GM19023 (cell line): ENCODE measurements around the gene LYZL1.
"Not testable (repeated sequence)": the region's sequence is repeated elsewhere in the genome, so short reads cannot be mapped to it uniquely, and the experiment has no call there.

Source experiments
- ATAC-seq: cut with Tn5 transposase; IDR thresholded peaks from one replicate; pipeline ENCODE4 v1.9.1; 2021; ENCODE audit warnings: mild to moderate bottlenecking, moderate library complexity; ENCODE audit not compliant: unreplicated experiment

The LYZL1 gene

GRCh38 chr10:29259498-29259897 is 29.4 kb upstream of the LYZL1 start:
- no peak for ATAC-seq

GRCh38 chr10:29263506-29263905 is 25.4 kb upstream of the LYZL1 start:
- no peak for ATAC-seq

- no peak for ATAC-seq
Observed at GRCh38 chr10:29265210-29265768, 23.6 kb upstream of the LYZL1 start.

GRCh38 chr10:29266641-29267040 is 22.2 kb upstream of the LYZL1 start:
- ATAC-seq, result no peak

- no peak for ATAC-seq
Observed at GRCh38 chr10:29268011-29268410, 20.9 kb upstream of the LYZL1 start.

- no peak for ATAC-seq
Observed at GRCh38 chr10:29269486-29269885, 19.4 kb upstream of the LYZL1 start.

- ATAC-seq, result no peak
Observed at GRCh38 chr10:29270883-29271282, 18.0 kb upstream of the LYZL1 start.

- no peak for ATAC-seq
Observed at GRCh38 chr10:29271877-29272276, 17.0 kb upstream of the LYZL1 start.

GRCh38 chr10:29273478-29273877 is 15.4 kb upstream of the LYZL1 start:
- ATAC-seq, result no peak

- ATAC-seq, result no peak
Observed at GRCh38 chr10:29276251-29276850, 12.5 kb upstream of the LYZL1 start.

- no peak for ATAC-seq
Observed at GRCh38 chr10:29277296-29277695, 11.6 kb upstream of the LYZL1 start.

GRCh38 chr10:29279779-29280487 is 8.9 kb upstream of the LYZL1 start:
- ATAC-seq, result no peak

GRCh38 chr10:29280488-29280840 is 8.4 kb upstream of the LYZL1 start:
- ATAC-seq, result no peak

GRCh38 chr10:29285624-29286051 is 3.2 kb upstream of the LYZL1 start:
- ATAC-seq, result peak; percentile 91

GRCh38 chr10:29287635-29288034 is 1.2 kb upstream of the LYZL1 start:
- ATAC-seq, result no peak

GRCh38 chr10:29291561-29291960 is 2.7 kb downstream of the LYZL1 start:
- ATAC-seq, result not testable (repeated sequence)

GRCh38 chr10:29292406-29292805 is 3.5 kb downstream of the LYZL1 start:
- ATAC-seq, result not testable (repeated sequence)

GRCh38 chr10:29295813-29296212 is 6.9 kb downstream of the LYZL1 start:
- ATAC-seq, result no peak

GRCh38 chr10:29297678-29298077 is 8.8 kb downstream of the LYZL1 start:
- no peak for ATAC-seq

GRCh38 chr10:29301359-29301910 is 12.6 kb downstream of the LYZL1 start:
- ATAC-seq, result no peak

GRCh38 chr10:29302499-29302898 is 13.6 kb downstream of the LYZL1 start:
- no peak for ATAC-seq
